Liver (tissue), 9 donors: ENCODE measurements around the gene SUB1. TPM values are rescaled to one million over a fixed set of nuclear protein-coding genes. Genes with fewer than 3 reads are reported as not detected.

Source experiments
- DNase-seq: peaks from one replicate; pipeline ENCODE4 v3.0.0-alpha.2; 2017; ENCODE audit warnings: low spot score
- H3K27ac ChIP-seq, 2 donors: one replicate each; pipeline ENCODE4 v1.7.0; 2013; ENCODE audit warnings: inconsistent platforms in 2 of 2, low read length in 2 of 2, control low read depth in 1 of 2, low read depth in 1 of 2, mild to moderate bottlenecking in 1 of 2
- H3K27me3 ChIP-seq, 4 donors: one replicate each; pipeline versions ENCODE4 v1.6.1 to v1.7.0; 2013; ENCODE audit warnings: low read length in 3 of 4, inconsistent platforms in 1 of 4, mild to moderate bottlenecking in 1 of 4, moderate library complexity in 1 of 4; ENCODE audit not compliant: control insufficient read depth in 4 of 4, insufficient read depth in 4 of 4
- H3K36me3 ChIP-seq, 4 donors: one replicate each; pipeline versions ENCODE4 v1.6.1 to v1.7.0; 2013; ENCODE audit warnings: low read length in 3 of 4, mild to moderate bottlenecking in 3 of 4, low read depth in 1 of 4, moderate library complexity in 1 of 4; ENCODE audit not compliant: control insufficient read depth in 4 of 4, insufficient read depth in 3 of 4
- H3K4me1 ChIP-seq, 4 donors: one replicate each; pipeline versions ENCODE4 v1.6.1 to v1.7.0; 2013; ENCODE audit warnings: low read length in 3 of 4, mild to moderate bottlenecking in 3 of 4, moderate library complexity in 1 of 4; ENCODE audit not compliant: control insufficient read depth in 4 of 4, insufficient read depth in 4 of 4
- H3K4me3 ChIP-seq, 3 donors: one replicate each; pipeline versions ENCODE4 v1.6.1 to v1.7.0; 2013; ENCODE audit warnings: low read length in 3 of 3, control low read depth in 1 of 3, low read depth in 1 of 3, mild to moderate bottlenecking in 1 of 3
- H3K9ac ChIP-seq, 2 donors: one replicate each; pipeline ENCODE4 v1.7.0; 2013; ENCODE audit warnings: low read length in 2 of 2, mild to moderate bottlenecking in 2 of 2, moderate library complexity in 2 of 2, control low read depth in 1 of 2, low read depth in 1 of 2
- H3K9me3 ChIP-seq, 4 donors: one replicate each; pipeline versions ENCODE4 v1.6.1 to v1.7.0; 2013; ENCODE audit warnings: low read length in 3 of 4; ENCODE audit not compliant: control insufficient read depth in 4 of 4
- EGR1 ChIP-seq, 2 donors: IDR thresholded peaks; 2 replicates each; pipeline ENCODE4 v1.6.1; 2016 to 2018; ENCODE audit warnings: antibody characterized with exemption in 2 of 2, low read depth in 2 of 2
- FOXA1 ChIP-seq: IDR thresholded peaks from 2 replicates; pipeline ENCODE4 v1.6.1; 2016; ENCODE audit warnings: antibody characterized with exemption
- FOXA2 ChIP-seq: IDR thresholded peaks from 2 replicates; pipeline ENCODE4 v1.6.1; 2016; ENCODE audit warnings: antibody characterized with exemption
- GABPA ChIP-seq, 2 donors: IDR thresholded peaks in 1 of 2; conservative IDR thresholded peaks in 1 of 2; 2 replicates each; pipeline ENCODE4 v1.6.1; 2016; ENCODE audit warnings: antibody characterized with exemption in 2 of 2, mild to moderate bottlenecking in 1 of 2, moderate library complexity in 1 of 2
- HNF4A ChIP-seq, 2 donors: conservative IDR thresholded peaks; 2 replicates each; pipeline ENCODE4 v1.6.1; 2016; ENCODE audit warnings: antibody characterized with exemption in 2 of 2, mild to moderate bottlenecking in 2 of 2
- HNF4G ChIP-seq: IDR thresholded peaks from 2 replicates; pipeline ENCODE4 v1.6.1; 2016; ENCODE audit warnings: antibody characterized with exemption
- JUND ChIP-seq, 2 donors: IDR thresholded peaks; 2 replicates each; pipeline ENCODE4 v1.6.1; 2016; ENCODE audit warnings: antibody characterized with exemption in 2 of 2
- NR2F2 ChIP-seq: IDR thresholded peaks from 2 replicates; pipeline ENCODE4 v1.6.1; 2016; ENCODE audit warnings: antibody characterized with exemption
- RAD21 ChIP-seq, 2 donors: IDR thresholded peaks; 2 replicates each; pipeline ENCODE4 v1.6.1; 2016; ENCODE audit warnings: antibody characterized with exemption in 2 of 2, mild to moderate bottlenecking in 2 of 2
- RXRA ChIP-seq, 2 donors: IDR thresholded peaks; 2 replicates each; pipeline ENCODE4 v1.6.1; 2017 to 2018; ENCODE audit warnings: antibody characterized with exemption in 2 of 2, mild to moderate bottlenecking in 1 of 2
- SP1 ChIP-seq: IDR thresholded peaks from 2 replicates; pipeline ENCODE4 v1.6.1; 2018; ENCODE audit warnings: antibody characterized with exemption, mild to moderate bottlenecking
- TAF1 ChIP-seq: conservative IDR thresholded peaks from 2 replicates; pipeline ENCODE4 v1.6.1; 2016; ENCODE audit warnings: antibody characterized with exemption, mild to moderate bottlenecking
- YY1 ChIP-seq: IDR thresholded peaks from 2 replicates; pipeline ENCODE4 v1.6.1; 2016; ENCODE audit warnings: antibody characterized with exemption, mild to moderate bottlenecking
- WGBS: extraction: QIAGEN DNeasy Blood & Tissue Kit; methylation state at CpG from one replicate; pipeline ENCODE4 v1.1.7; 2013; 5-methylcytosine and 5-hydroxymethylcytosine counted together
- polyA plus RNA-seq, 2 donors: library from polyadenylated mRNA; stranded (reverse) in 1 of 2; unstranded in 1 of 2; fragments of 200-250 nt in 1 of 2; fragments of >200 nt in 1 of 2; fragmentation: Nextera tagmentation in 1 of 2; extraction: Ambion mirVana in 1 of 2; gene quantifications; one replicate each; pipeline versions ENCODE4 v1.2.1 to v1.2.3, GENCODE V29; 2013 to 2015
- total RNA-seq, 2 donors: library from RNA; depleted of rRNA; stranded (reverse); fragments of >200 nt; gene quantifications; one replicate each; pipeline ENCODE4 v1.2.3, GENCODE V29; 2014
- TF ChIP-seq, protein P1 (sequence below): IDR thresholded peaks from 2 replicates; pipeline ENCODE4 v1.6.1; 2016; ENCODE audit warnings: antibody characterized with exemption, mild to moderate bottlenecking
- TF ChIP-seq, protein P2 (sequence below): IDR thresholded peaks from 2 replicates; pipeline ENCODE4 v1.6.1; 2016; ENCODE audit warnings: antibody characterized with exemption
- TF ChIP-seq, protein P3 (sequence below): fragments of 150-350 bp; IDR thresholded peaks from 2 replicates; pipeline ENCODE4 v1.5.1; 2017; ENCODE audit warnings: improper control_type of control experiment, low read depth, low read length; ENCODE audit not compliant: missing input control
- donor health status: healthy.
- donor health status: healthy.
- donor health status: healthy.
- donor health status: healthy.
- donor health status: healthy.

SUB1 gene
- total and polyA plus RNA-seq, 4 donors = 51.8 to 238 (median 60.3) TPM

DNA sequence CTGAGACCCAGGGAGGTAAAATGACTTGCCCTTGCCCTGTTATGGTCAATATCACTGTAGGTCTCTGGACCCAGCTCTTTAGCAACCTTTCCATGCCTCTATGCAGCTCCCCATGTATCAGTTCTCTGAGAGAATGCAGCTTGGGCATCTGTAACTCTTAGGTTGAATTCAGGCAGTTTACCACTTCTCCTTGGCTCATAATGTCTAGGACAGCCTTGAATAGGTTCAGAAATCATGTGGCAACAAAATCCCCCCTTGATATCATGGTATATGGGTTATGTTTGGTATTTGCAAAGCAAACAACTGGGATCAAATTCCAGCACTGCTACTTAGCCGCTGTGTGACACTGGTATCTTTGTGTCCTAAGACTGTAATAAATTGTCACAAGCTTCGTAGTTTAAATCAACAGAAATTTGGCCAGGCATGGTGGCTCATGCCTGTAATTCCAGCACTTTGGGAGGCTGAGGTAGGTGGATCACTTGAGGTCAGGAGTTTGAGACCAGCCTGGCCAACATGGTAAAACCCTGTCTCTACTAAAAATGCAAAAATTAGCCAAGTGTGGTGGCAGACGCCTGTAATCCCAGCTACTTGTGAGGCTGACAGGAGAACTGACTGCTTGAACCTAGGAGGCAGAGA lies 10.7 kb upstream of the SUB1 start:
- H3K9me3 ChIP-seq = no peaks in the 10 kb centered on the region
- 48% methylated on average over 3 of the region's 3 CpGs for WGBS
- no peak for DNase-seq
- no peak overlapping the region for H3K27ac ChIP-seq
- no peaks in the 10 kb centered on the region for H3K27me3 ChIP-seq
- TF ChIP-seq JUND (IDR thresholded peaks at IDR 0.05) = peak in 1 of 2 donors; percentile 37
- peak; percentile 21 for TF ChIP-seq FOXA1
- TF ChIP-seq YY1 = peak; percentile 23
- no peak for TF ChIP-seq GABPA (IDR thresholded peaks at IDR 0.05 in 1 of 2, conservative IDR thresholded peaks at IDR 0.05 in 1 of 2)
- TF ChIP-seq, protein P1, sequence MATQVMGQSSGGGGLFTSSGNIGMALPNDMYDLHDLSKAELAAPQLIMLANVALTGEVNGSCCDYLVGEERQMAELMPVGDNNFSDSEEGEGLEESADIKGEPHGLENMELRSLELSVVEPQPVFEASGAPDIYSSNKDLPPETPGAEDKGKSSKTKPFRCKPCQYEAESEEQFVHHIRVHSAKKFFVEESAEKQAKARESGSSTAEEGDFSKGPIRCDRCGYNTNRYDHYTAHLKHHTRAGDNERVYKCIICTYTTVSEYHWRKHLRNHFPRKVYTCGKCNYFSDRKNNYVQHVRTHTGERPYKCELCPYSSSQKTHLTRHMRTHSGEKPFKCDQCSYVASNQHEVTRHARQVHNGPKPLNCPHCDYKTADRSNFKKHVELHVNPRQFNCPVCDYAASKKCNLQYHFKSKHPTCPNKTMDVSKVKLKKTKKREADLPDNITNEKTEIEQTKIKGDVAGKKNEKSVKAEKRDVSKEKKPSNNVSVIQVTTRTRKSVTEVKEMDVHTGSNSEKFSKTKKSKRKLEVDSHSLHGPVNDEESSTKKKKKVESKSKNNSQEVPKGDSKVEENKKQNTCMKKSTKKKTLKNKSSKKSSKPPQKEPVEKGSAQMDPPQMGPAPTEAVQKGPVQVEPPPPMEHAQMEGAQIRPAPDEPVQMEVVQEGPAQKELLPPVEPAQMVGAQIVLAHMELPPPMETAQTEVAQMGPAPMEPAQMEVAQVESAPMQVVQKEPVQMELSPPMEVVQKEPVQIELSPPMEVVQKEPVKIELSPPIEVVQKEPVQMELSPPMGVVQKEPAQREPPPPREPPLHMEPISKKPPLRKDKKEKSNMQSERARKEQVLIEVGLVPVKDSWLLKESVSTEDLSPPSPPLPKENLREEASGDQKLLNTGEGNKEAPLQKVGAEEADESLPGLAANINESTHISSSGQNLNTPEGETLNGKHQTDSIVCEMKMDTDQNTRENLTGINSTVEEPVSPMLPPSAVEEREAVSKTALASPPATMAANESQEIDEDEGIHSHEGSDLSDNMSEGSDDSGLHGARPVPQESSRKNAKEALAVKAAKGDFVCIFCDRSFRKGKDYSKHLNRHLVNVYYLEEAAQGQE = no peak
- peak; percentile 30 for TF ChIP-seq SP1
- TF ChIP-seq EGR1 (IDR thresholded peaks at IDR 0.05; ENCODE audit: low read depth in 2 of 2) = no peak
- peak; percentile 8 for TF ChIP-seq HNF4G
- TF ChIP-seq TAF1 = no peak
- TF ChIP-seq HNF4A (conservative IDR thresholded peaks at IDR 0.05) = peak; percentile 42 to 73
- TF ChIP-seq, protein P2, sequence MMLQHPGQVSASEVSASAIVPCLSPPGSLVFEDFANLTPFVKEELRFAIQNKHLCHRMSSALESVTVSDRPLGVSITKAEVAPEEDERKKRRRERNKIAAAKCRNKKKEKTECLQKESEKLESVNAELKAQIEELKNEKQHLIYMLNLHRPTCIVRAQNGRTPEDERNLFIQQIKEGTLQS = no peak
- TF ChIP-seq, protein P3, sequence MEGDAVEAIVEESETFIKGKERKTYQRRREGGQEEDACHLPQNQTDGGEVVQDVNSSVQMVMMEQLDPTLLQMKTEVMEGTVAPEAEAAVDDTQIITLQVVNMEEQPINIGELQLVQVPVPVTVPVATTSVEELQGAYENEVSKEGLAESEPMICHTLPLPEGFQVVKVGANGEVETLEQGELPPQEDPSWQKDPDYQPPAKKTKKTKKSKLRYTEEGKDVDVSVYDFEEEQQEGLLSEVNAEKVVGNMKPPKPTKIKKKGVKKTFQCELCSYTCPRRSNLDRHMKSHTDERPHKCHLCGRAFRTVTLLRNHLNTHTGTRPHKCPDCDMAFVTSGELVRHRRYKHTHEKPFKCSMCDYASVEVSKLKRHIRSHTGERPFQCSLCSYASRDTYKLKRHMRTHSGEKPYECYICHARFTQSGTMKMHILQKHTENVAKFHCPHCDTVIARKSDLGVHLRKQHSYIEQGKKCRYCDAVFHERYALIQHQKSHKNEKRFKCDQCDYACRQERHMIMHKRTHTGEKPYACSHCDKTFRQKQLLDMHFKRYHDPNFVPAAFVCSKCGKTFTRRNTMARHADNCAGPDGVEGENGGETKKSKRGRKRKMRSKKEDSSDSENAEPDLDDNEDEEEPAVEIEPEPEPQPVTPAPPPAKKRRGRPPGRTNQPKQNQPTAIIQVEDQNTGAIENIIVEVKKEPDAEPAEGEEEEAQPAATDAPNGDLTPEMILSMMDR = no peak
- peak; percentile 42 to 71 for TF ChIP-seq RXRA (IDR thresholded peaks at IDR 0.05)
- H3K9ac ChIP-seq = no peak overlapping the region
- no peaks in the 10 kb centered on the region for H3K36me3 ChIP-seq
- H3K4me3 ChIP-seq = no peak overlapping the region
- H3K4me1 ChIP-seq = peaks cover 0 to 10% (median 9%) of the 10 kb centered on the region in 4 donors

DNA sequence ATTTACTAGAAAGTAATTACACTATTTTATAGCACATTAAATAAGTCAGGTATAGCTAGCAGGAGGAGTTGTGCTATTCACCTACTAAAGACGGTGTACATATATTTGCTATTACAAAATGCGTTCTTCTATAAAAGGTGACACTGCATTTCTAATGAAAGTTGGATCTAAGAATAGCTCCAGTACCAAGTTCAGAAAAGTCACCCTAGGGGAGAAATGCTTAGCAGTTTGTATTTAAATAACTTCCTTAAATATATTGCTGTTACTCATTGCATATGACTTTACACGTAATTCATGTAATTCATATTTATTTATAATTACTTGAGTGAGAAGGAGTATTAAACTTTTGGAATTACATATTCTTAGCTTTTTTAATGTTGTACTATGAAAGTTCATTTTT lies 7.0 kb upstream of the SUB1 start:
- TF ChIP-seq YY1 (no peak), SP1 (no peak), EGR1 (IDR thresholded peaks at IDR 0.05; ENCODE audit: low read depth in 2 of 2) (no peak), FOXA2 (no peak), GABPA (IDR thresholded peaks at IDR 0.05 in 1 of 2, conservative IDR thresholded peaks at IDR 0.05 in 1 of 2) (no peak), TAF1 (no peak), FOXA1 (no peak), RAD21 (IDR thresholded peaks at IDR 0.05) (no peak), NR2F2 (no peak)
- TF ChIP-seq, protein P2 = no peak
- TF ChIP-seq, protein P1 = no peak
- no peak overlapping the region for H3K27ac ChIP-seq

More for the DNA sequence above, 7.0 kb upstream of the SUB1 start:
- Histone ChIP-seq H3K27me3 (no peaks in the 10 kb centered on the region), H3K9ac (no peak overlapping the region), H3K36me3 (no peaks in the 10 kb centered on the region), H3K9me3 (no peaks in the 10 kb centered on the region), H3K4me3 (no peak overlapping the region), H3K4me1 (peaks cover 0 to 8% (median 4%) of the 10 kb centered on the region in 4 donors)
- WGBS = 84% methylated on average over 3 of the region's 3 CpGs
- DNase-seq = no peak
